ENCODE results near the gene CAPN13. TPM values are rescaled to one million over a fixed set of nuclear protein-coding genes. Genes with fewer than 3 reads are reported as not detected.

The CAPN13 gene
- polyA plus RNA-seq, 1 donor (not counting 4 experiments of a cell fraction or from before 2014, with no cell fraction given), result not detected

- H3K27me3 ChIP-seq (ENCODE audit: control insufficient read depth, extremely low read depth, insufficient read depth, low read length), result peaks cover 21% of the 10 kb centered on the region
- H3K9me3 ChIP-seq (ENCODE audit: control insufficient read depth, low read depth, low read length), result no peaks in the 10 kb centered on the region
- no peak overlapping the region for H3K4me2 ChIP-seq (ENCODE audit: control insufficient read depth, extremely low read depth, insufficient read depth, low read depth, low read length)
- H3K36me3 ChIP-seq (ENCODE audit: control insufficient read depth in 2 of 2, extremely low read depth in 1 of 2, insufficient read depth in 2 of 2, low read length in 2 of 2), result no peaks in the 10 kb centered on the region
- H3K27ac ChIP-seq (ENCODE audit: control insufficient read depth, insufficient read depth, low read length), result no peak overlapping the region
- H3K4me1 ChIP-seq (ENCODE audit: control insufficient read depth, extremely low read depth, insufficient read depth, low read length), result no peaks in the 10 kb centered on the region
- H3K9me1 ChIP-seq (ENCODE audit: control insufficient read depth, extremely low read depth, insufficient read depth, low read length), result no peaks in the 10 kb centered on the region
- dilution Hi-C loops (cut with MboI; ENCODE audit: extremely low pct_ligation_motif_present, low sequenced_read_pairs), result no loop called here
- H3K4me3 ChIP-seq (ENCODE audit: control insufficient read depth in 2 of 3, extremely low read depth in 1 of 3, insufficient read depth in 2 of 3, low read depth in 1 of 3, low read length in 3 of 3), result no peak overlapping the region
- DNase-seq (ENCODE audit: low read depth, low spot score) (no peak), FAIRE-seq (no peak)
- no peaks in the 10 kb centered on the region for H3K79me2 ChIP-seq (ENCODE audit: control insufficient read depth, insufficient read depth, low read length)
- no peak overlapping the region for H3K9ac ChIP-seq (ENCODE audit: control insufficient read depth, extremely low read depth, insufficient read depth, low read length)
- no peak overlapping the region for H2AFZ ChIP-seq (ENCODE audit: control insufficient read depth, low read length)
- TF ChIP-seq CTCF (optimal IDR thresholded peaks at IDR 0.05 in 1 of 3, IDR thresholded peaks at IDR 0.05 in 1 of 3, conservative IDR thresholded peaks at IDR 0.05 in 1 of 3; ENCODE audit: extremely low read depth in 1 of 3, insufficient read depth in 2 of 3, low read length in 3 of 3), result no peak
- no peak for TF ChIP-seq EZH2 (IDR thresholded peaks at IDR 0.05; ENCODE audit: low read length)
- no peaks in the 10 kb centered on the region for H4K20me1 ChIP-seq (ENCODE audit: control insufficient read depth, extremely low read depth, insufficient read depth, low read length)
Observed at GRCh38 chr2:30693821-30694281, 113.4 kb downstream of the CAPN13 start.

- FAIRE-seq, result no peak
- no peak for DNase-seq (ENCODE audit: low read depth, low spot score)
Observed at GRCh38 chr2:30692829-30693275, 114.4 kb downstream of the CAPN13 start.

More at GRCh38 chr2:30692829-30693275, 114.4 kb downstream of the CAPN13 start:
- Histone ChIP-seq H3K27me3 (ENCODE audit: control insufficient read depth, extremely low read depth, insufficient read depth, low read length) (peaks cover 21% of the 10 kb centered on the region), H4K20me1 (ENCODE audit: control insufficient read depth, extremely low read depth, insufficient read depth, low read length) (no peaks in the 10 kb centered on the region), H3K36me3 (ENCODE audit: control insufficient read depth in 2 of 2, extremely low read depth in 1 of 2, insufficient read depth in 2 of 2, low read length in 2 of 2) (no peaks in the 10 kb centered on the region), H3K27ac (ENCODE audit: control insufficient read depth, insufficient read depth, low read length) (no peak overlapping the region), H3K9ac (ENCODE audit: control insufficient read depth, extremely low read depth, insufficient read depth, low read length) (no peak overlapping the region), H3K79me2 (ENCODE audit: control insufficient read depth, insufficient read depth, low read length) (no peaks in the 10 kb centered on the region), H3K4me2 (ENCODE audit: control insufficient read depth, extremely low read depth, insufficient read depth, low read depth, low read length) (no peak overlapping the region), H3K9me3 (ENCODE audit: control insufficient read depth, low read depth, low read length) (no peaks in the 10 kb centered on the region), H2AFZ (ENCODE audit: control insufficient read depth, low read length) (no peak overlapping the region), H3K4me3 (ENCODE audit: control insufficient read depth in 2 of 3, extremely low read depth in 1 of 3, insufficient read depth in 2 of 3, low read depth in 1 of 3, low read length in 3 of 3) (no peak overlapping the region), H3K9me1 (ENCODE audit: control insufficient read depth, extremely low read depth, insufficient read depth, low read length) (no peaks in the 10 kb centered on the region), H3K4me1 (ENCODE audit: control insufficient read depth, extremely low read depth, insufficient read depth, low read length) (no peaks in the 10 kb centered on the region)
- dilution Hi-C loops (cut with MboI; ENCODE audit: extremely low pct_ligation_motif_present, low sequenced_read_pairs), result no loop called here
- TF ChIP-seq CTCF (optimal IDR thresholded peaks at IDR 0.05 in 1 of 3, IDR thresholded peaks at IDR 0.05 in 1 of 3, conservative IDR thresholded peaks at IDR 0.05 in 1 of 3; ENCODE audit: extremely low read depth in 1 of 3, insufficient read depth in 2 of 3, low read length in 3 of 3), result no peak
- TF ChIP-seq EZH2 (IDR thresholded peaks at IDR 0.05; ENCODE audit: low read length), result no peak

All from keratinocyte (primary cell).